PC-9 (cell line): Measurements from ENCODE around the gene ATCAY. TPM values are rescaled to one million over a fixed set of nuclear protein-coding genes. Genes with fewer than 3 reads are reported as not detected.

Experiments used
- BruUV-seq: library from RNA; stranded (reverse); fragments of 400-500 nt; replicated peaks from 2 replicates; lab custom pipeline; 2021; lab: Mats Ljungman, UMichigan
- CTCF ChIA-PET: fragments of 300-600 bp; sonication (Branson Sonifier 250); formaldehyde crosslinking; loops from one replicate; lab custom pipeline; 2022; ENCODE audit warnings: antibody characterized with exemption; lab: Charles Lee
- POLR2A ChIA-PET: fragments of 300-600 bp; sonication (Branson Sonifier 250); formaldehyde crosslinking; loops from one replicate; lab custom pipeline; 2022; ENCODE audit warnings: antibody characterized with exemption; ENCODE audit not compliant: unreplicated experiment; lab: Charles Lee
- DNase-seq, 2 experiments: peaks; one replicate each; pipeline versions ENCODE4 v3.0.0 to v3.0.0-alpha.2; 2015 to 2022; ENCODE audit warnings: mixed read lengths in 1 of 2
- H2AFZ ChIP-seq: fragments of 200-600 bp; sonication (generic); 2 replicates; pipeline ENCODE4 v1.8.1; 2017; ENCODE audit warnings: antibody characterized with exemption
- H3F3A ChIP-seq: fragments of 200-600 bp; sonication (generic); 2 replicates; pipeline ENCODE4 v1.8.1; 2017; ENCODE audit warnings: antibody characterized with exemption, mild to moderate bottlenecking, low read depth; ENCODE audit not compliant: insufficient read depth
- H3K27ac ChIP-seq: fragments of 200-600 bp; sonication (generic); 2 replicates; pipeline ENCODE4 v1.6.1; 2016; ENCODE audit warnings: mixed run types
- H3K27me3 ChIP-seq: fragments of 200-600 bp; sonication (generic); 2 replicates; pipeline ENCODE4 v1.6.1; 2016; ENCODE audit warnings: low read depth, mixed run types; ENCODE audit not compliant: insufficient read depth
- H3K36me3 ChIP-seq: fragments of 200-600 bp; sonication (generic); 2 replicates; pipeline ENCODE4 v1.6.1; 2016; ENCODE audit warnings: low read depth, mixed run types
- H3K4me1 ChIP-seq: fragments of 200-600 bp; sonication (generic); replicated peaks from 2 replicates; pipeline ENCODE4 v1.6.1; 2016; ENCODE audit warnings: mixed run types; ENCODE audit not compliant: insufficient read depth
- H3K4me2 ChIP-seq: fragments of 200-600 bp; sonication (generic); 2 replicates; pipeline ENCODE4 v1.6.1; 2017; ENCODE audit warnings: mixed run types
- H3K4me3 ChIP-seq: fragments of 200-600 bp; sonication (generic); 2 replicates; pipeline ENCODE4 v1.6.1; 2016; ENCODE audit warnings: mixed run types
- H3K79me2 ChIP-seq: fragments of 200-600 bp; sonication (generic); 2 replicates; pipeline ENCODE4 v1.6.1; 2017; ENCODE audit warnings: low read depth, mixed run types
- H3K9me2 ChIP-seq: fragments of 200-600 bp; sonication (generic); 2 replicates; pipeline ENCODE4 v1.8.1; 2017; ENCODE audit warnings: mild to moderate bottlenecking; ENCODE audit not compliant: insufficient read depth
- H3K9me3 ChIP-seq: fragments of 200-600 bp; sonication (generic); 2 replicates; pipeline ENCODE4 v1.8.1; 2016; ENCODE audit warnings: low read depth; ENCODE audit not compliant: insufficient read depth
- H4K20me1 ChIP-seq: fragments of 200-600 bp; sonication (generic); 2 replicates; pipeline ENCODE4 v1.8.1; 2017; ENCODE audit not compliant: insufficient read depth
- CTCF ChIP-seq: fragments of 200-600 bp; sonication (generic); conservative IDR thresholded peaks from 2 replicates; pipeline ENCODE4 v1.6.1; 2017; ENCODE audit warnings: mixed run types, antibody characterized with exemption, mild to moderate bottlenecking, moderate library complexity
- EZH2 ChIP-seq: fragments of 200-600 bp; sonication (generic); IDR thresholded peaks from 2 replicates; pipeline ENCODE4 v1.8.0; 2017; ENCODE audit warnings: antibody characterized with exemption, low read depth
- intact Hi-C: fragments of 100-400 bp; cut with micrococcal nuclease; formaldehyde crosslinking; loops from one replicate; pipeline ENCODE4 v1.10.0; 2022; ENCODE audit not compliant: unreplicated experiment
- total RNA-seq: library from RNA; stranded (reverse); gene quantifications from 2 replicates; pipeline ENCODE4 v1.2.3, GENCODE V29; 2021

The ATCAY gene
- total RNA-seq, 1 experiment from 2014 or later = not detected

- Histone ChIP-seq H3K79me2 (no peaks in the 10 kb centered on the region), H3K27me3 (peaks cover 25% of the 10 kb centered on the region), H3K27ac (no peak overlapping the region), H3K4me1 (no peaks in the 10 kb centered on the region), H3K9me3 (no peaks in the 10 kb centered on the region), H3K9me2 (no peaks in the 10 kb centered on the region), H3F3A (no peaks in the 10 kb centered on the region), H3K4me3 (no peak overlapping the region), H4K20me1 (no peaks in the 10 kb centered on the region), H2AFZ (no peak overlapping the region), H3K36me3 (no peaks in the 10 kb centered on the region), H3K4me2 (no peak overlapping the region)
- no peak for DNase-seq
- BruUV-seq = no TSS peak
- ChIA-PET POLR2A (no interaction called here), CTCF (no interaction called here)
- no peak for TF ChIP-seq EZH2
- intact Hi-C loops = no loop called here
Observed at GRCh38 chr19:3897936-3898335, 17.5 kb downstream of the ATCAY start.

GRCh38 chr19:3898426-3898825, 17.9 kb downstream of the ATCAY start:
- H3K4me3 ChIP-seq = no peak overlapping the region
- no peak overlapping the region for H3K4me2 ChIP-seq
- no peaks in the 10 kb centered on the region for H3F3A ChIP-seq
- H3K36me3 ChIP-seq = no peaks in the 10 kb centered on the region
- intact Hi-C loops = no loop called here
- H3K27ac ChIP-seq = no peak overlapping the region
- POLR2A ChIA-PET = no interaction called here
- no peak for TF ChIP-seq CTCF
- TF ChIP-seq EZH2 = no peak
- CTCF ChIA-PET = interaction anchor here (0.7 kb wide), 1 partner anchor 27 kb away, joined by 29 read pairs; no protein-coding TSS in a partner anchor
- no peaks in the 10 kb centered on the region for H3K9me3 ChIP-seq
- no peak overlapping the region for H2AFZ ChIP-seq
- H3K27me3 ChIP-seq = peaks cover 25% of the 10 kb centered on the region
- no peak for DNase-seq
- no peaks in the 10 kb centered on the region for H3K79me2 ChIP-seq
- H3K4me1 ChIP-seq = no peaks in the 10 kb centered on the region
- no TSS peak for BruUV-seq
- no peaks in the 10 kb centered on the region for H4K20me1 ChIP-seq
- no peaks in the 10 kb centered on the region for H3K9me2 ChIP-seq

GRCh38 chr19:3899531-3900294, 19.2 kb downstream of the ATCAY start:
- no peak for DNase-seq
- H3K4me1 ChIP-seq = no peaks in the 10 kb centered on the region
- no peaks in the 10 kb centered on the region for H3K9me3 ChIP-seq
- no peaks in the 10 kb centered on the region for H3K79me2 ChIP-seq
- H3K4me2 ChIP-seq = no peak overlapping the region
- intact Hi-C loops = no loop called here
- no peaks in the 10 kb centered on the region for H3K36me3 ChIP-seq
- H3K27ac ChIP-seq = no peak overlapping the region
- H3F3A ChIP-seq = no peaks in the 10 kb centered on the region
- ChIA-PET POLR2A (no interaction called here), CTCF (no interaction called here)
- peaks cover 30% of the 10 kb centered on the region for H3K27me3 ChIP-seq
- H3K4me3 ChIP-seq = no peak overlapping the region
- H2AFZ ChIP-seq = no peak overlapping the region
- no peak for TF ChIP-seq CTCF
- TF ChIP-seq EZH2 = no peak
- no TSS peak for BruUV-seq
- no peaks in the 10 kb centered on the region for H3K9me2 ChIP-seq
- H4K20me1 ChIP-seq = no peaks in the 10 kb centered on the region
